Lower lobe of right lung (tissue), 2 donors: Measurements from ENCODE around the gene AGMAT. TPM values are rescaled to one million over a fixed set of nuclear protein-coding genes. Genes with fewer than 3 reads are reported as not detected.

ENCODE experiments used
- ATAC-seq, 2 donors: fragments of 200-7000 bp; cut with Tn5 transposase; one replicate each; pipeline ENCODE4 v1.9.1; 2020 to 2022; ENCODE audit warnings: mild to moderate bottlenecking in 2 of 2, moderate library complexity in 2 of 2
- DNase-seq: peaks from one replicate; pipeline ENCODE4 v3.0.0-alpha.2; 2020
- H3K27ac ChIP-seq: fragments of 200-600 bp; one replicate; pipeline ENCODE4 v1.8.0; 2022
- H3K27me3 ChIP-seq: fragments of 200-600 bp; one replicate; pipeline ENCODE4 v1.8.0; 2022; ENCODE audit warnings: low read depth
- H3K36me3 ChIP-seq: fragments of 200-600 bp; one replicate; pipeline ENCODE4 v1.8.0; 2022; ENCODE audit warnings: mild to moderate bottlenecking
- H3K4me1 ChIP-seq: fragments of 200-600 bp; one replicate; pipeline ENCODE4 v1.8.0; 2022
- H3K4me3 ChIP-seq: fragments of 200-600 bp; one replicate; pipeline ENCODE4 v1.8.0; 2022; ENCODE audit warnings: mild to moderate bottlenecking
- H3K9me3 ChIP-seq: fragments of 200-600 bp; one replicate; pipeline ENCODE4 v1.8.0; 2022
- CTCF ChIP-seq: fragments of 200-600 bp; IDR thresholded peaks from one replicate; pipeline ENCODE4 v1.8.0; 2022; ENCODE audit warnings: antibody characterized with exemption, mild to moderate bottlenecking
- intact Hi-C: fragments of 100-400 bp; cut with DNase I; formaldehyde crosslinking; loops from one replicate; pipeline ENCODE4 v1.11.0; 2022
- total RNA-seq: library from RNA; stranded (reverse); fragmentation: NEBNext Ultra II Directional; extraction: Animal tissue kit (Norgen Biotek cat#: 25700); gene quantifications from one replicate; pipeline ENCODE4 v1.2.1, GENCODE V29; 2021
- donor health status: DM: no; HTN: yes; CAD: no; lungs with severe emphysema.

The AGMAT gene
- total RNA-seq, 1 donor from 2014 or later: not detected

DNA sequence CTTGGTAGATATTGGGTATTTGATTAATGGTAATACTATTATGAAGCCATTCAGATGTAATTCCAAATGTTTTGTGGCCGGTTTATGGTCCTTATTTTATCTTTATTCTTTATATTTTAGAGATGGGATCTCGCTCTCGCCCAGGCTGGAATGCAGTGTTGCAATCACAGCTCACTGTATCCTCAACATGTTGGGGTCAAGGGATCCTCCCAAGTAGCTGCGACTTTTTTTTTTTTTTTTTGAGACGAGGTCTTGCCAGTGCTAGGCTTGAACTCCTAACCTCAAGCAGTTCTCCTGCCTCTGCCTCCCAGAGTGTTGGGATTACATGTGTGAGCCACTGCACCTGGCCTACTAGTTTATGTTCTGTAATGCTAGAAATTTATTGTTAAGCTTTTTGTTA is 37.1 kb upstream of the AGMAT start:
- intact Hi-C loops: no loop called here
- Histone ChIP-seq H3K27ac (peak overlapping the region; percentile 9), H3K4me3 (no peak overlapping the region), H3K27me3 (no peaks in the 10 kb centered on the region), H3K4me1 (peaks cover 83% of the 10 kb centered on the region), H3K36me3 (peaks cover 5% of the 10 kb centered on the region), H3K9me3 (no peaks in the 10 kb centered on the region)
- ATAC-seq (no peak), DNase-seq (no peak)
- TF ChIP-seq CTCF: no peak

- no peak overlapping the region for H3K4me3 ChIP-seq
- H3K4me1 ChIP-seq: peaks cover 80% of the 10 kb centered on the region
- H3K9me3 ChIP-seq: no peaks in the 10 kb centered on the region
- no peak for DNase-seq
- peak overlapping the region; percentile 96 for H3K27ac ChIP-seq
- no peaks in the 10 kb centered on the region for H3K36me3 ChIP-seq
- H3K27me3 ChIP-seq: no peaks in the 10 kb centered on the region
- intact Hi-C loops: no loop called here
- no peak for ATAC-seq
- no peak for TF ChIP-seq CTCF
These were observed 36.2 kb upstream of the AGMAT start for GRCh38 chr1:15620902-15621682.

GRCh38 chr1:15620155-15620545 is 35.3 kb upstream of the AGMAT start:
- Histone ChIP-seq H3K4me1 (peaks cover 72% of the 10 kb centered on the region), H3K27me3 (no peaks in the 10 kb centered on the region), H3K4me3 (peak overlapping the region; percentile 94), H3K9me3 (no peaks in the 10 kb centered on the region), H3K27ac (peak overlapping the region; percentile 96), H3K36me3 (no peaks in the 10 kb centered on the region)
- TF ChIP-seq CTCF: no peak
- no peak for ATAC-seq
- DNase-seq: no peak
- intact Hi-C loops: no loop called here

GRCh38 chr1:15618655-15619525 is 34.0 kb upstream of the AGMAT start:
- Histone ChIP-seq H3K4me1 (peaks cover 59% of the 10 kb centered on the region), H3K27me3 (no peaks in the 10 kb centered on the region), H3K4me3 (peak overlapping the region; percentile 94), H3K36me3 (no peaks in the 10 kb centered on the region), H3K27ac (peak overlapping the region; percentile 96), H3K9me3 (no peaks in the 10 kb centered on the region)
- intact Hi-C loops: no loop called here
- no peak for DNase-seq
- TF ChIP-seq CTCF: no peak
- peak; percentile 7 to 9 for ATAC-seq

GRCh38 chr1:15618077-15618654 is 33.3 kb upstream of the AGMAT start:
- H3K36me3 ChIP-seq: no peaks in the 10 kb centered on the region
- H3K27ac ChIP-seq: peak overlapping the region; percentile 96
- no peak for TF ChIP-seq CTCF
- H3K27me3 ChIP-seq: no peaks in the 10 kb centered on the region
- intact Hi-C loops: no loop called here
- H3K4me3 ChIP-seq: peak overlapping the region; percentile 94
- peaks cover 52% of the 10 kb centered on the region for H3K4me1 ChIP-seq
- ATAC-seq (no peak), DNase-seq (no peak)
- no peaks in the 10 kb centered on the region for H3K9me3 ChIP-seq
